A549 (cell line): ENCODE measurements around the gene RPS13. TPM values are rescaled to one million over a fixed set of nuclear protein-coding genes. Genes with fewer than 3 reads are reported as not detected.
"Not testable (repeated sequence)": the region's sequence is repeated elsewhere in the genome, so short reads cannot be mapped to it uniquely, and the experiment has no call there.

Experiments used
- ATAC-seq, 2 experiments: fragments of 200-7000 bp in 1 of 2; fragments of >200 bp in 1 of 2; cut with Nextera tagmentation in 1 of 2; cut with Tn5 transposase in 1 of 2; 3 replicates each; pipeline versions ENCODE4 v1.8.0 to v1.9.1; 2018 to 2020; ENCODE audit warnings: mild to moderate bottlenecking in 1 of 2, moderate library complexity in 1 of 2
- CTCF ChIA-PET: fragments of 300-600 bp; sonication (Branson Sonifier 250); formaldehyde crosslinking; extraction: SDS; loops from one replicate; lab custom pipeline; 2021; ENCODE audit warnings: antibody characterized with exemption, inconsistent platforms; lab: Yijun Ruan, JAX
- POLR2A ChIA-PET: fragments of 350-600 bp; formaldehyde crosslinking; extraction: SDS; loops from one replicate; lab custom pipeline; 2021; ENCODE audit warnings: antibody characterized with exemption, inconsistent platforms; lab: Yijun Ruan, JAX
- DNase-seq, 2 experiments: peaks; one replicate each; pipeline versions ENCODE4 v3.0.0 to v3.0.0-alpha.2; 2011 to 2016; ENCODE audit warnings: low read depth in 1 of 2, low spot score in 1 of 2
- FAIRE-seq: peaks from 2 replicates; lab custom pipeline; 2011; peaks lifted over from hg19 to GRCh38; lab: Jason Lieb, UNC
- H3K27ac ChIP-seq, 2 experiments: fragments of >200 bp; sonication (Bioruptor Twin); formaldehyde crosslinking; 3 replicates each; pipeline ENCODE4 v1.5.1; 2016 to 2017
- H3K4me1 ChIP-seq: fragments of >200 bp; sonication (Bioruptor Twin); formaldehyde crosslinking; 3 replicates; pipeline ENCODE4 v1.6.1; 2016
- H3K4me2 ChIP-seq: fragments of >200 bp; sonication (Bioruptor Twin); formaldehyde crosslinking; 3 replicates; pipeline ENCODE4 v1.6.1; 2016
- H3K4me3 ChIP-seq: fragments of >200 bp; sonication (Bioruptor Twin); formaldehyde crosslinking; 3 replicates; pipeline ENCODE4 v1.5.1; 2016
- H3K9me3 ChIP-seq: fragments of >200 bp; sonication (Bioruptor Twin); formaldehyde crosslinking; 3 replicates; pipeline ENCODE4 v1.6.1; 2016
- CHD2 ChIP-seq: fragments of 150-350 bp; IDR thresholded peaks from 2 replicates; pipeline ENCODE4 v1.6.1; 2014; ENCODE audit warnings: low read length; ENCODE audit not compliant: partially characterized antibody
- CHD4 ChIP-seq: fragments of 200-600 bp; sonication (generic); IDR thresholded peaks from 2 replicates; pipeline ENCODE4 v1.6.1; 2016; ENCODE audit warnings: antibody characterized with exemption, mild to moderate bottlenecking, borderline replicate concordance
- EHF ChIP-seq: fragments of 250-450 bp; sonication (Bioruptor Pico); IDR thresholded peaks from 2 replicates; pipeline ENCODE4 v1.5.0; 2020; ENCODE audit warnings: mild to moderate bottlenecking
- FOSL2 ChIP-seq, 2 experiments: fragments of 450-650 bp in 1 of 2; fragments of >200 bp in 1 of 2; sonication (Bioruptor Twin) in 1 of 2; formaldehyde crosslinking; IDR thresholded peaks; 2 replicates each; pipeline versions ENCODE4 v1.5.0 to v1.6.1; 2016 to 2020; ENCODE audit warnings: mild to moderate bottlenecking in 1 of 2, moderate library complexity in 1 of 2
- KDM1A ChIP-seq: fragments of 200-600 bp; sonication (generic); IDR thresholded peaks from 2 replicates; pipeline ENCODE4 v1.6.1; 2016; ENCODE audit warnings: low read depth, mild to moderate bottlenecking
- MAZ ChIP-seq: fragments of 150-350 bp; IDR thresholded peaks from 2 replicates; pipeline ENCODE4 v1.6.1; 2014; ENCODE audit warnings: antibody characterized with exemption, low read depth, low read length, borderline replicate concordance
- MYC ChIP-seq: IDR thresholded peaks from 2 replicates; pipeline ENCODE4 v1.6.1; 2012; ENCODE audit warnings: mild to moderate bottlenecking, inconsistent platforms, low read length, improper control_type of control experiment, borderline replicate concordance
- NFE2L2 ChIP-seq: fragments of 150-350 bp; conservative IDR thresholded peaks from 2 replicates; pipeline ENCODE4 v1.6.1; 2014; ENCODE audit warnings: low read length
- NPAS2 ChIP-seq: fragments of 250-450 bp; sonication (Bioruptor Pico); IDR thresholded peaks from 2 replicates; pipeline ENCODE4 v1.8.0; 2022; ENCODE audit warnings: mild to moderate bottlenecking, moderate library complexity, borderline replicate concordance
- POLR2AphosphoS2 ChIP-seq: conservative IDR thresholded peaks from 2 replicates; pipeline ENCODE4 v1.6.1; 2012; ENCODE audit warnings: low read length, improper control_type of control experiment, inconsistent platforms
- RAD21 ChIP-seq, 2 experiments: fragments of >200 bp in 1 of 2; sonication (Bioruptor Twin) in 1 of 2; formaldehyde crosslinking in 1 of 2; IDR thresholded peaks in 1 of 2; conservative IDR thresholded peaks in 1 of 2; 2 replicates in 1 of 2; 3 replicates in 1 of 2; pipeline ENCODE4 v1.6.1; 2012 to 2018; ENCODE audit warnings: inconsistent platforms in 1 of 2
- RARB ChIP-seq: fragments of 250-450 bp; sonication (Bioruptor Pico); IDR thresholded peaks from 2 replicates; pipeline ENCODE4 v1.8.0; 2021; ENCODE audit warnings: mild to moderate bottlenecking, moderate library complexity
- RCOR1 ChIP-seq: fragments of 150-350 bp; IDR thresholded peaks from 2 replicates; pipeline ENCODE4 v1.6.1; 2014; ENCODE audit warnings: antibody characterized with exemption, low read length, low read depth
- SMC3 ChIP-seq: fragments of >200 bp; sonication (Bioruptor Twin); formaldehyde crosslinking; IDR thresholded peaks from 3 replicates; pipeline ENCODE4 v1.6.1; 2018; ENCODE audit warnings: inconsistent platforms
- TFCP2L1 ChIP-seq: fragments of 250-450 bp; sonication (Bioruptor Pico); IDR thresholded peaks from 2 replicates; pipeline ENCODE4 v1.5.0; 2021; ENCODE audit warnings: mild to moderate bottlenecking
- TP53 ChIP-seq: fragments of 250-450 bp; sonication (Bioruptor Pico); IDR thresholded peaks from 2 replicates; pipeline ENCODE4 v1.5.0; 2021; ENCODE audit warnings: mild to moderate bottlenecking, moderate library complexity
- ZC3H11A ChIP-seq: fragments of 450-650 bp; IDR thresholded peaks from 2 replicates; pipeline ENCODE4 v1.6.1; 2014; ENCODE audit warnings: antibody characterized with exemption, mild to moderate bottlenecking
- ZFP36 ChIP-seq: fragments of 450-650 bp; IDR thresholded peaks from 2 replicates; pipeline ENCODE4 v1.6.1; 2014; ENCODE audit warnings: borderline replicate concordance; ENCODE audit not compliant: partially characterized antibody
- WGBS: methylation state at CpG from one replicate; pipeline ENCODE4 v1.1.6; 2017; ENCODE audit errors: missing lambda C conversion rate; 5-methylcytosine and 5-hydroxymethylcytosine counted together
- polyA plus RNA-seq, 4 experiments: library from polyadenylated mRNA; depleted of rRNA in 3 of 4; stranded (reverse); fragments of >200 nt; fragmentation: RNase III in 1 of 4; extraction: RNeasy Plus Mini Kit Qiagen cat#74134 plus additional on column Dnase treatment in 1 of 4; gene quantifications; 2 replicates in 3 of 4; 3 replicates in 1 of 4; pipeline ENCODE4 v1.2.3, GENCODE V29; 2011 to 2017
- TF ChIP-seq, protein P1 (sequence below): fragments of >200 bp; sonication (Bioruptor Twin); formaldehyde crosslinking; IDR thresholded peaks from 3 replicates; pipeline ENCODE4 v1.5.1; 2016
- TF ChIP-seq, protein P2 (sequence below): IDR thresholded peaks from 2 replicates; pipeline ENCODE4 v1.6.1; 2012; ENCODE audit warnings: low read depth, borderline replicate concordance

RPS13 gene
- polyA plus RNA-seq, 2 of the 4 experiments (the other 2 are of a cell fraction): 943 to 2,182 TPM

DNA sequence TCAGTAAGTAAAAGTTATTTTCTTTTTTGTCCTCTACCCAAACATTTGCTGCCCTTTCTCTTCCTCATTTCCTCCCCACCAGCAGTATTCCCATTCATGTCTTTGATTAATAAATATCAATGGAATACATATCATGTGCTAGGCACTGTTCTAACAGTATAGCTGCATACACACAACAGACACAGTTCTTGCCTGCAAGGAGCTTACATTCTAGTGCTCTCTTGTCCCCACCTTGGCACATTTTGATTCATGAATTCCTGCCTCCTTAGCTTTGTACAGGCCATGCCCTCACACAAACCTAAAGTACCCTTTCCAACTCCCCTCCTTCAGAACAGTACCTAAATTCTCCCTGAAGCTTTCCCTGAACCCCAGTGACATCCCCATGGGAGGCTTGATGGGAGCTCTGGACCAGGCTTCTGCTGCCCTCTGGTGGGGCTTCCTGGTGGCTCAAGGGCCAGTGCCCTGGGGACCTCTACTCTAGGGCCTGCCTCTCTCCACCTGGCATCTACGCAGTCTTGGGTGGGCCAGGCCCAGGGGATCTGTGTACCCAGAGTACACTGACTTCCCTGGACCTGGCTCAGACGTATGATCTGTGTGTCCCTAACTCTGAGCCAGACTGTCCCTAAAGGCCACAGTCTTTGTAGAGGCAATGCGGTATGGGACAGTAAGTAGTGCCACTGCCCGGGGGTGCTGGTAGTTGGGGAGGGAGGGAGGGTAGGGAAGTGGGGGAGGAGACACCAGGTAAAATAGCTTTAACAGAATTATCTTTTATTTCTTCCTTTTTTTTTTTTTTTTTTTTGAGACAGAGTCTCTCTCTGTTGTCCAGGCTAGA lies 14.1 kb downstream of the RPS13 start:
- peak; percentile 54 to 57 for DNase-seq
- POLR2A ChIA-PET: interaction anchor here (0.9 to 1.0 kb wide), 2 partner anchors 14 to 51 kb away, joined by 3 to 5 read pairs; partner anchors contain the start of gene RPS13
- TF ChIP-seq RAD21 (conservative IDR thresholded peaks at IDR 0.05 in 1 of 2, IDR thresholded peaks at IDR 0.05 in 1 of 2) (peak; percentile 95 to 96), TFCP2L1 (CRISPR knock-in tag) (no peak), SMC3 (peak; percentile 97), ZFP36 (no peak), RARB (CRISPR knock-in tag) (no peak), CHD2 (no peak), KDM1A (no peak), RCOR1 (no peak), EHF (CRISPR knock-in tag) (no peak), NFE2L2 (no peak), CHD4 (no peak), POLR2AphosphoS2 (no peak), NPAS2 (CRISPR knock-in tag) (no peak)
- TF ChIP-seq, protein P1, sequence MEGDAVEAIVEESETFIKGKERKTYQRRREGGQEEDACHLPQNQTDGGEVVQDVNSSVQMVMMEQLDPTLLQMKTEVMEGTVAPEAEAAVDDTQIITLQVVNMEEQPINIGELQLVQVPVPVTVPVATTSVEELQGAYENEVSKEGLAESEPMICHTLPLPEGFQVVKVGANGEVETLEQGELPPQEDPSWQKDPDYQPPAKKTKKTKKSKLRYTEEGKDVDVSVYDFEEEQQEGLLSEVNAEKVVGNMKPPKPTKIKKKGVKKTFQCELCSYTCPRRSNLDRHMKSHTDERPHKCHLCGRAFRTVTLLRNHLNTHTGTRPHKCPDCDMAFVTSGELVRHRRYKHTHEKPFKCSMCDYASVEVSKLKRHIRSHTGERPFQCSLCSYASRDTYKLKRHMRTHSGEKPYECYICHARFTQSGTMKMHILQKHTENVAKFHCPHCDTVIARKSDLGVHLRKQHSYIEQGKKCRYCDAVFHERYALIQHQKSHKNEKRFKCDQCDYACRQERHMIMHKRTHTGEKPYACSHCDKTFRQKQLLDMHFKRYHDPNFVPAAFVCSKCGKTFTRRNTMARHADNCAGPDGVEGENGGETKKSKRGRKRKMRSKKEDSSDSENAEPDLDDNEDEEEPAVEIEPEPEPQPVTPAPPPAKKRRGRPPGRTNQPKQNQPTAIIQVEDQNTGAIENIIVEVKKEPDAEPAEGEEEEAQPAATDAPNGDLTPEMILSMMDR: peak; percentile 89
- Histone ChIP-seq H3K4me1 (no peaks in the 10 kb centered on the region), H3K27ac (no peak overlapping the region), H3K4me3 (no peak overlapping the region), H3K9me3 (no peaks in the 10 kb centered on the region), H3K4me2 (no peak overlapping the region)
- CTCF ChIA-PET: interaction anchor here (0.7 to 5.6 kb wide), 54 partner anchors 9 to 465 kb away, joined by 3 to 72 read pairs (median 5); partner anchors contain the start of genes PLEKHA7 and RPS13
- ATAC-seq: peak; percentile 99
- WGBS: 81% methylated on average over 3 of the region's 4 CpGs
- FAIRE-seq: no peak

DNA sequence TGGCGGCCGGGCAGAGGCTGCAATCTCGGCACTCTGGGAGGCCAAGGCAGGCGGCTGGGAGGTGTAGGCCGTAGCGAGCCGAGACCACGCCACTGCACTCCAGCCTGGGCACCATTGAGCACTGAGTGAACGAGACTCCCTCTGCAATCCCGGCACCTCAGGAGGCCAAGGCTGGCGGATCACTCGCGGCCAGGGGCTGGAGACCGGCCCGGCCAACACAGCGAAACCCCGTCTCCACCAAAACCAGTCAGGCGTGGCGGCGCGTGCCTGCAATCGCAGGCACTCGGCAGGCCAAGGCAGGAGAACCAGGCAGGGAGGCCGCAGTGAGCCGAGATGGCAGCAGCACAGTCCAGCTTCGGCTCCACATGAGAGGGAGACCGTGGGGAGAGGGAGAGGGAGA lies 26.3 kb downstream of the RPS13 start:
- H3K4me2 ChIP-seq, H3K9me3 ChIP-seq, CTCF ChIA-PET, POLR2A ChIA-PET, DNase-seq, H3K4me3 ChIP-seq, ATAC-seq, FAIRE-seq, H3K27ac ChIP-seq: not testable (repeated sequence)
- 96% methylated on average over 10 of the region's 27 CpGs for WGBS
- peaks cover 15% of the 10 kb centered on the region for H3K4me1 ChIP-seq

DNA sequence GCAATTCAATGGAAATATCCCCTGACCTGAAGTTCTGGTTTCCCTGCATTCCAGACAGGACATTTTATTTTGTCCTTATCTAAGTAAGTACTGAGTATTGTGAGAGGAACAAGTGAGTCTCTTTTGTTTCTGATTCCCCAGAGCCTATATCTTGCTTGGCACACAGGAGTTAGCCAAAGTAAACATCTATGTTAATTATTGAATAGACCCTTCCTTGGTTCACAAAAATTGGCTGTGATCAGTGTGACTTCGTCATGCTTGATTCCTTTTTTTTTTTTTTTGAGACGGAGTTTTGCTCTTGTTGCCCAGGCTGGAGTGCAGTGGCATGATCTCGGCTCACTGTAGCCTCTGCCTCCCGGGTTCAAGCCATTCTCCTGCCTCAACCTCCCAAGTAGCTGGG lies 29.0 kb downstream of the RPS13 start:
- CTCF ChIA-PET, POLR2A ChIA-PET: not testable (repeated sequence)

GRCh38 chr11:17046690-17047089 lies 30.8 kb downstream of the RPS13 start:
- ATAC-seq: no peak
- DNase-seq: no peak
- ChIA-PET CTCF (interaction anchor here (1.3 kb wide), 1 partner anchor 235 kb away, joined by 3 read pairs; no protein-coding TSS in a partner anchor), POLR2A (no interaction called here)
- 74% methylated on average over 5 of the region's 5 CpGs for WGBS
- Histone ChIP-seq H3K9me3 (no peaks in the 10 kb centered on the region), H3K4me2 (no peak overlapping the region)
- TF ChIP-seq NPAS2 (CRISPR knock-in tag): no peak
- TF ChIP-seq, protein P2, sequence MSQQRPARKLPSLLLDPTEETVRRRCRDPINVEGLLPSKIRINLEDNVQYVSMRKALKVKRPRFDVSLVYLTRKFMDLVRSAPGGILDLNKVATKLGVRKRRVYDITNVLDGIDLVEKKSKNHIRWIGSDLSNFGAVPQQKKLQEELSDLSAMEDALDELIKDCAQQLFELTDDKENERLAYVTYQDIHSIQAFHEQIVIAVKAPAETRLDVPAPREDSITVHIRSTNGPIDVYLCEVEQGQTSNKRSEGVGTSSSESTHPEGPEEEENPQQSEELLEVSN: no peak
- TF ChIP-seq ZC3H11A: no peak
- no peak for TF ChIP-seq FOSL2 (IDR thresholded peaks at IDR 0.05)
- TF ChIP-seq FOSL2 (CRISPR knock-in tag; IDR thresholded peaks at IDR 0.05): no peak
- no peak for TF ChIP-seq MAZ
- TF ChIP-seq TP53: no peak
- no peak for TF ChIP-seq MYC
- TF ChIP-seq POLR2AphosphoS2: no peak
- TF ChIP-seq EHF (CRISPR knock-in tag): no peak
- TF ChIP-seq, all 56 proteins: peak for 0
- Histone ChIP-seq H3K27ac (no peak overlapping the region), H3K4me1 (peaks cover 15% of the 10 kb centered on the region), H3K4me3 (no peak overlapping the region)
- no peak for FAIRE-seq

More for the DNA sequence above, 29.0 kb downstream of the RPS13 start:
- Histone ChIP-seq H3K27ac (peak overlapping the region in 1 of 2 experiments; percentile 52; a peak in 1 of 6 replicates), H3K4me2 (peak overlapping the region; percentile 60), H3K4me1 (peaks cover 15% of the 10 kb centered on the region)
- not testable (repeated sequence) for FAIRE-seq, H3K9me3 ChIP-seq, H3K4me3 ChIP-seq, DNase-seq, ATAC-seq
- 11% methylated on average over 4 of the region's 4 CpGs for WGBS
